Measurements from ENCODE around the gene GPR183.

- TF ChIP-seq POLR2AphosphoS5 (IDR thresholded peaks at IDR 0.05; ENCODE audit: borderline replicate concordance, low read depth, low read length): no peak
- no peak for TF ChIP-seq EZH2 (IDR thresholded peaks at IDR 0.05)
These were observed 21.6 kb downstream of the GPR183 start for GRCh38 chr13:99285432-99286182.

Measured in SK-N-MC (cell line).